Measurements from ENCODE around the gene ANO1.

The ANO1 gene

DNA sequence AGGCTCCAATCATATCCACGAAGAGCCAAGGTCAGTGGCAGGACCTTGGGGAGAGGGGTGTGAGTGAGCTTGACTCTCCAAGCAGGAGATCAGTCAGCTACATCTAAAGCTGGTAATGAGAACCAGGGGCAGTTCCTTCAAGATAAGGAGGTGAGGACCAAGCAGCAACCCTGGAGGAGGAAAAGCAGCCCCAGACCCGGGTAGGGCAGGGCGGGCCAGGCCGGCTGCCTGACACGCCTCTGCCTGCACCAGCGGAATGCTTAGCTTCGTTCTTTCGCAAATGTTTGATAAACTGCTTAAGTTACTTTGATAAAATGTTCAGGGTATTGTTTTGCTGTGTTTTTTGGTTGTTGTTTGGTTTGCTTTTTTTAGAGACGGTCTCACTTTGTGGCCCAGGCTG is 106.3 kb downstream of the ANO1 start:
- H3K9me2 ChIP-seq (ENCODE audit: low read depth, low read length): no peaks in the 10 kb centered on the region
- no peak overlapping the region for H3K4me2 ChIP-seq (ENCODE audit: low read length)
- no peaks in the 10 kb centered on the region for H3F3A ChIP-seq (ENCODE audit: insufficient read depth, low read length)
- no peaks in the 10 kb centered on the region for H3K79me2 ChIP-seq (ENCODE audit: insufficient read depth, low read length)
- H2AFZ ChIP-seq (ENCODE audit: low read length): no peak overlapping the region
- H3K27me3 ChIP-seq (ENCODE audit: insufficient read depth, low read length): peaks cover 4% of the 10 kb centered on the region; the same call in 1 of the 2 replicates
- no peak overlapping the region for H3K9ac ChIP-seq (ENCODE audit: low read length)
- H3K9me3 ChIP-seq (ENCODE audit: low read length): no peaks in the 10 kb centered on the region
- H3K36me3 ChIP-seq (ENCODE audit: insufficient read depth, low read length): no peaks in the 10 kb centered on the region
- no peak overlapping the region for H3K27ac ChIP-seq (ENCODE audit: low read depth, low read length, poor library complexity, severe bottlenecking)
- no peaks in the 10 kb centered on the region for H4K20me1 ChIP-seq (ENCODE audit: insufficient read depth, low read length)
- no peak for TF ChIP-seq EZH2 (IDR thresholded peaks at IDR 0.05; ENCODE audit: borderline replicate concordance, low read length)
- TF ChIP-seq, protein P1, sequence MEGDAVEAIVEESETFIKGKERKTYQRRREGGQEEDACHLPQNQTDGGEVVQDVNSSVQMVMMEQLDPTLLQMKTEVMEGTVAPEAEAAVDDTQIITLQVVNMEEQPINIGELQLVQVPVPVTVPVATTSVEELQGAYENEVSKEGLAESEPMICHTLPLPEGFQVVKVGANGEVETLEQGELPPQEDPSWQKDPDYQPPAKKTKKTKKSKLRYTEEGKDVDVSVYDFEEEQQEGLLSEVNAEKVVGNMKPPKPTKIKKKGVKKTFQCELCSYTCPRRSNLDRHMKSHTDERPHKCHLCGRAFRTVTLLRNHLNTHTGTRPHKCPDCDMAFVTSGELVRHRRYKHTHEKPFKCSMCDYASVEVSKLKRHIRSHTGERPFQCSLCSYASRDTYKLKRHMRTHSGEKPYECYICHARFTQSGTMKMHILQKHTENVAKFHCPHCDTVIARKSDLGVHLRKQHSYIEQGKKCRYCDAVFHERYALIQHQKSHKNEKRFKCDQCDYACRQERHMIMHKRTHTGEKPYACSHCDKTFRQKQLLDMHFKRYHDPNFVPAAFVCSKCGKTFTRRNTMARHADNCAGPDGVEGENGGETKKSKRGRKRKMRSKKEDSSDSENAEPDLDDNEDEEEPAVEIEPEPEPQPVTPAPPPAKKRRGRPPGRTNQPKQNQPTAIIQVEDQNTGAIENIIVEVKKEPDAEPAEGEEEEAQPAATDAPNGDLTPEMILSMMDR (IDR thresholded peaks at IDR 0.05; ENCODE audit: low read length): no peak
- H3K4me1 ChIP-seq (ENCODE audit: insufficient read depth, low read length, severe bottlenecking): no peaks in the 10 kb centered on the region
- no peak overlapping the region for H3K4me3 ChIP-seq (ENCODE audit: low read depth, low read length, poor library complexity, severe bottlenecking)

DNA sequence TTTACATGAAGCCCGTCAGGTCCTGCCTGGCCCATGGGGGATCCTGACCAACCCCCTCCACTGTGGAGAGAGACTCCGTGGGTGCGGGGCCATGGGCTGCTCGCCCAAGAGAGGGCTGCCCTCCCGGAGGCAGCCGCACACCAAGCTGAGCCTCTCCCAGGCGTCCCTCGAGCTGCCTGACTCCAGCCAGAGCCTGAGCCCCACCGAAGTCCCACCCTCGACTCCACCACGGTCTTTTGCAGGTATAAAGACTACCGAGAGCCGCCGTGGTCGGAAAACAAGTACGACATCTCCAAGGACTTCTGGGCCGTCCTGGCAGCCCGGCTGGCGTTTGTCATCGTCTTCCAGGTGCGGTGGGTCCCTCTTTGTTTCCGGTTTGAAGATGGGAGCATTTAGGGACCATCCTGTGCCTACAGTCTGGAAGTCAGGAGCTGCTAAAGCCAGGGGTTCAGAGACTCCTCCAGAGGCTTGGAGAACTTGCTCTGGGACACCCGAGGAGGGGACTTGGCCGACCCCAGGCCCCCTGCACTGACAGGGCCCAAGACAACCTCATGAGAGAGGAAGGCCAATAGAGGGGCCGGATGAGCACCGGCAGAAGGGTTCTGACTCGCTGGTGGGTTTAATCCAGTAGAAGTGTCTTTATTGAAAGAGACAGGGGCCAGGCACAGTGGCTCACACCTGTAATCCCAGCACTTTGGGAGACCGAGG is 107.4 kb downstream of the ANO1 start:
- Histone ChIP-seq H3K9me2 (ENCODE audit: low read depth, low read length) (no peaks in the 10 kb centered on the region), H4K20me1 (ENCODE audit: insufficient read depth, low read length) (no peaks in the 10 kb centered on the region), H3K27me3 (ENCODE audit: insufficient read depth, low read length) (peaks cover 4% of the 10 kb centered on the region; the same call in 1 of the 2 replicates), H3K9ac (ENCODE audit: low read length) (no peak overlapping the region), H3K79me2 (ENCODE audit: insufficient read depth, low read length) (no peaks in the 10 kb centered on the region), H3K4me2 (ENCODE audit: low read length) (no peak overlapping the region), H3F3A (ENCODE audit: insufficient read depth, low read length) (no peaks in the 10 kb centered on the region), H3K36me3 (ENCODE audit: insufficient read depth, low read length) (no peaks in the 10 kb centered on the region), H3K27ac (ENCODE audit: low read depth, low read length, poor library complexity, severe bottlenecking) (no peak overlapping the region), H3K4me1 (ENCODE audit: insufficient read depth, low read length, severe bottlenecking) (no peaks in the 10 kb centered on the region), H3K4me3 (ENCODE audit: low read depth, low read length, poor library complexity, severe bottlenecking) (no peak overlapping the region), H2AFZ (ENCODE audit: low read length) (no peak overlapping the region), H3K9me3 (ENCODE audit: low read length) (no peaks in the 10 kb centered on the region)
- TF ChIP-seq EZH2 (IDR thresholded peaks at IDR 0.05; ENCODE audit: borderline replicate concordance, low read length): no peak
- TF ChIP-seq, protein P1 (IDR thresholded peaks at IDR 0.05; ENCODE audit: low read length): no peak

DNA sequence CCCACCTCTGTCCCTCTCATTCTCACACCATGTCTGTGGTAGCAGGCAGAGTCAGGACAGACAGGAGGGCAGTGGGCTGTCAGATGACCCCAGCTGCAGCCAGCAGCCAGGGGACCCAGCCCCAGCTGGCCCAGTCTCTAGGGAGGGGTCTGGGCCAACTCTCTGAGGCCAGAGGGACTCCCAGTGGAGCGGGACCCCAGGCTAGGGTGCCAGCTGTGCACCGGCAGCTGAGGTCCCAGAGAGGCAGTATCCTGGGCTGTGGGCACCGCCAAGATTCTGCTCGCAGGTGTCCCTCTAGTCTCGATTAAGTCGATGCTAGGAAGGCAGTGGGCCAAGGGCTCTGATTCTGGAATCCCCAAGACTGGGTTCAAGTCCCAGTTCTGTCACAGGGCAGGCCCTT is 108.3 kb downstream of the ANO1 start:
- Histone ChIP-seq H3K9ac (ENCODE audit: low read length) (no peak overlapping the region), H3K4me3 (ENCODE audit: low read depth, low read length, poor library complexity, severe bottlenecking) (no peak overlapping the region), H3K9me2 (ENCODE audit: low read depth, low read length) (no peaks in the 10 kb centered on the region), H3K4me2 (ENCODE audit: low read length) (no peak overlapping the region), H3F3A (ENCODE audit: insufficient read depth, low read length) (no peaks in the 10 kb centered on the region), H3K36me3 (ENCODE audit: insufficient read depth, low read length) (no peaks in the 10 kb centered on the region), H3K9me3 (ENCODE audit: low read length) (no peaks in the 10 kb centered on the region), H3K79me2 (ENCODE audit: insufficient read depth, low read length) (no peaks in the 10 kb centered on the region), H3K27me3 (ENCODE audit: insufficient read depth, low read length) (peaks cover 4% of the 10 kb centered on the region; the same call in 1 of the 2 replicates), H4K20me1 (ENCODE audit: insufficient read depth, low read length) (no peaks in the 10 kb centered on the region), H2AFZ (ENCODE audit: low read length) (no peak overlapping the region), H3K4me1 (ENCODE audit: insufficient read depth, low read length, severe bottlenecking) (no peaks in the 10 kb centered on the region), H3K27ac (ENCODE audit: low read depth, low read length, poor library complexity, severe bottlenecking) (no peak overlapping the region)
- TF ChIP-seq, protein P1 (IDR thresholded peaks at IDR 0.05; ENCODE audit: low read length): no peak
- TF ChIP-seq EZH2 (IDR thresholded peaks at IDR 0.05; ENCODE audit: borderline replicate concordance, low read length): no peak
